NB4 (cell line): ENCODE measurements around the gene EGFLAM.

ENCODE experiments used
- DNase-seq: peaks from one replicate; pipeline ENCODE4 v3.0.0; 2010; ENCODE audit warnings: low read depth
- H3K4me3 ChIP-seq: one replicate; pipeline ENCODE4 v1.5.1; 2011; ENCODE audit warnings: mild to moderate bottlenecking, low read depth, low read length, moderate library complexity
- MYC ChIP-seq: IDR thresholded peaks from 2 replicates; pipeline ENCODE4 v1.6.1; 2011; ENCODE audit warnings: low read depth, low read length
- POLR2A ChIP-seq: IDR thresholded peaks from 2 replicates; pipeline ENCODE4 v1.6.1; 2011; ENCODE audit warnings: mild to moderate bottlenecking; ENCODE audit not compliant: insufficient read length; ENCODE audit errors: extremely low read depth
- TF ChIP-seq, protein P1 (sequence below): IDR thresholded peaks from 2 replicates; pipeline ENCODE4 v1.6.1; 2011; ENCODE audit warnings: low read depth, low read length
- TF ChIP-seq, protein P2 (sequence below): IDR thresholded peaks from one replicate; pipeline ENCODE4 v1.5.1; 2012; ENCODE audit warnings: low read depth, low read length

The EGFLAM gene

DNA sequence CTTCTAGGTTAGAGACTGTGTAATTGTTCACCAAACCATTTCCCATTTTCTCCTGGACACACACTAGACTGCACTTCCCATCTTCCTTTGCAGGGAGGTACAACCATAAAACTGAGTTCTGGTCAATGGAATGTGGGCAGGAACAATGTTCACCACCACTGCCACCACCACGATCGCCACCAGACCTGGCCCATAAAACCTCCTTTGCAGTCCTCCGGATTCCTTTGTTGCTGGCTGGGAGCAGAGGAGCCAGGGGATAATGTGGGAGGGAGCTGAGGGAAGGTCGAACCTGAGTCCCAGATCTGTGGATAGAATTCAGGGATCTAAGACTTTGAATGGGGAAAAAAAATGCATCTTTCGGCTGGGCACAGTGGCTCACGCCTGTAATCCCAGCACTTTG is 29.4 kb upstream of the EGFLAM start:
- no peak overlapping the region for H3K4me3 ChIP-seq
- TF ChIP-seq, protein P1, sequence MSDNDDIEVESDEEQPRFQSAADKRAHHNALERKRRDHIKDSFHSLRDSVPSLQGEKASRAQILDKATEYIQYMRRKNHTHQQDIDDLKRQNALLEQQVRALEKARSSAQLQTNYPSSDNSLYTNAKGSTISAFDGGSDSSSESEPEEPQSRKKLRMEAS, result no peak
- TF ChIP-seq POLR2A (no peak), MYC (no peak)
- TF ChIP-seq, protein P2, sequence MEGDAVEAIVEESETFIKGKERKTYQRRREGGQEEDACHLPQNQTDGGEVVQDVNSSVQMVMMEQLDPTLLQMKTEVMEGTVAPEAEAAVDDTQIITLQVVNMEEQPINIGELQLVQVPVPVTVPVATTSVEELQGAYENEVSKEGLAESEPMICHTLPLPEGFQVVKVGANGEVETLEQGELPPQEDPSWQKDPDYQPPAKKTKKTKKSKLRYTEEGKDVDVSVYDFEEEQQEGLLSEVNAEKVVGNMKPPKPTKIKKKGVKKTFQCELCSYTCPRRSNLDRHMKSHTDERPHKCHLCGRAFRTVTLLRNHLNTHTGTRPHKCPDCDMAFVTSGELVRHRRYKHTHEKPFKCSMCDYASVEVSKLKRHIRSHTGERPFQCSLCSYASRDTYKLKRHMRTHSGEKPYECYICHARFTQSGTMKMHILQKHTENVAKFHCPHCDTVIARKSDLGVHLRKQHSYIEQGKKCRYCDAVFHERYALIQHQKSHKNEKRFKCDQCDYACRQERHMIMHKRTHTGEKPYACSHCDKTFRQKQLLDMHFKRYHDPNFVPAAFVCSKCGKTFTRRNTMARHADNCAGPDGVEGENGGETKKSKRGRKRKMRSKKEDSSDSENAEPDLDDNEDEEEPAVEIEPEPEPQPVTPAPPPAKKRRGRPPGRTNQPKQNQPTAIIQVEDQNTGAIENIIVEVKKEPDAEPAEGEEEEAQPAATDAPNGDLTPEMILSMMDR, result no peak
- no peak for DNase-seq

DNA sequence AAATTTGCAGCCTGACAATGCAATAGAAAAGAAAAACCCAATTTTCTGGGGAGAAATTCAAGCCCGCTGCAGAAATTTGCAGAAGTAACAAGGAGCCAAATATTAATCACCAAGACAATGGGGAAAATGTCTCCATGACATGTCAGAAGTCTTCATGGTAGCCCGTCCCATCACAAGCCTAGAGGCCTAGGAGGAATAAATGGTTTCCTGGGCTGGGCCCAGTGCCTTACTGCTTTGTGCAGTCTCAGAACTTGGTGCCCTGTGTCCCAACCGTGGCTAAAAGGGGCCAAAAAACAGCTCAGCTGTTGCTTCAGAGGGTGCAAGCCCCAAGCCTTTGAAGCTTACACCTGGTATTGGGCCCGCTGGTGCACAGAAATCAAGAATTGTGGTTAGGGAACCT is 23.6 kb upstream of the EGFLAM start:
- TF ChIP-seq MYC (no peak), POLR2A (no peak)
- TF ChIP-seq, protein P1, result no peak
- TF ChIP-seq, protein P2, result no peak
- no peak for DNase-seq
- H3K4me3 ChIP-seq, result no peak overlapping the region

DNA sequence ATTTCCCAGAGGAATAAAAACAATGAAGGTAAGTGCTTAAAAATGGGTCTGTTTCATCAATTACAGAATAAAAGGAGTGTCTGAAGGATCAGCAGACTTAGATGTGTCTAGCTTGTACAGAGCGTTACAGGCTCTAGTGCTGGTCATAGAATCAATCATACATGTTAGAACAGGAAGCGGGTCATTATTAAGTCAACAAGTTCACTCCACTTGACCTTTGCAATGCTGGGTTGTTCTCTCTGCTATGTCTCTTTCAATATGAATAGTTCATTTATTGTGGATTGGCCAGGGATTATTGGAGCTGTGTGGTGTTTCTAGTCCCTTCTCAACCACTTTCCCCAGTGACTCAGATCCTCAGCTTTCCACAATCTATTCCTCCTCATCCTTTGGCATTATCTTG is 20.7 kb upstream of the EGFLAM start:
- no peak overlapping the region for H3K4me3 ChIP-seq
- DNase-seq, result no peak

DNA sequence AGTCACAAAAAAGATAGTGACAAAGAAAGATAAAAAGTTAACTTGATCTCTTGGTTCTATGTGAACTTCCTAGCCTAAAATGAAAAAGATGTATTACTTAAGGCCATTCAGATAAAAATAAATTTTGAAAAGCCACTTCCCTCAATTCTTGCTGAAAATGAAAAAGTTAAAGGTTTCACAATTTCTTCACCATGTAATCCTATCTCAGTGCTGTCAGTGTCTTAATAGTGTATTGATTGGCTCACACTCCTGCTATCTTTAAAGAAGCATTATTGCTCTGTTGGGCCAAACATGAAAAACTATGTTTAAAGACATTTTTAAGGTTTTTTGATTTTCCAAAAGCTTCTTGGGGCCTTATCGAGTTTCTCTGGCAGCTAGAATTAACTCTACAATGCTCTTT is 18.1 kb upstream of the EGFLAM start:
- H3K4me3 ChIP-seq, result no peak overlapping the region
- TF ChIP-seq MYC (no peak), POLR2A (no peak)
- TF ChIP-seq, protein P1, result no peak
- TF ChIP-seq, protein P2, result no peak
- DNase-seq, result no peak

More for the DNA sequence above, 20.7 kb upstream of the EGFLAM start:
- TF ChIP-seq POLR2A (no peak), MYC (no peak)
- TF ChIP-seq, protein P2, result no peak
- TF ChIP-seq, protein P1, result no peak

DNA sequence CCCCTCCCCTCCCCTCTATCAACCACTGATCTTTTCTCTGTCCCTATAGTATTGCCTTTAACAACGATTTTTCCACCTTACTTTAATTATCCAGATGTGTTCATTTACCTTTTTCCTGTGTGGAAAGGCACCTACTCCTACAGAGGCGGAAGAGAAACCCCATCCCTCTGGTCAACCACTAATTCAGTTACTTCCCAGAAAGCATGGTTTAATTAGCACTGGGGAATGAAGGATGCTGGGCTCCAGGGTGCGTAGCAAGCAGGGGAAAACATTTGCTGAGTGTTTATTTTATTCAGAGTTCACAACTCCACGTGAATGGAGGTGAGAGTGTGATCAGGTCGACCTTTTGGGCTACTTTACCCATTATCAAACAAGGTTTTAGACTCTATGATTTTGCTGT is 16.7 kb upstream of the EGFLAM start:
- TF ChIP-seq POLR2A (no peak), MYC (no peak)
- TF ChIP-seq, protein P1, result no peak
- TF ChIP-seq, protein P2, result no peak
- no peak overlapping the region for H3K4me3 ChIP-seq
- DNase-seq, result no peak

DNA sequence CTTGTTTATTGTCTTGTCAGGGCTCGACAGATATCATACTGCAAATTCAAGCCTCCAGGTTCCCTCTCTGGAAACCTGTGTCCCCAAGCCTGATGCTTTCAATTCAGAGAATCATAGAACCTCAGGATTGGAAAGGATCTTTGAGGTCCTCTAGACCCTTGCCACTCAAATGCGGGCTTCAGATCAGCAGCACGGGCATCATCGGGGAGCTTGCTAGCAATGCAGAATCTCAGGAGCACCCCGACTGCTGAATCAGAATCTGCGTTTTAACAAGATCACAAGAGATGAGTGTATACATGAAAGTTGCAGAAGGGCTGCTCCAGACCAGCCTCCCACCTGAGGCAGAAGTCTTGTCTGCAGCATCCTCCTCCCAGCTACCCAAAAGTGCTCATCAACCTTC is 13.1 kb upstream of the EGFLAM start:
- TF ChIP-seq MYC (no peak), POLR2A (no peak)
- TF ChIP-seq, protein P2, result no peak
- TF ChIP-seq, protein P1, result no peak
- no peak overlapping the region for H3K4me3 ChIP-seq
- DNase-seq, result no peak
